Measurements from ENCODE around the gene FOXJ1. TPM values are rescaled to one million over a fixed set of nuclear protein-coding genes. Genes with fewer than 3 reads are reported as not detected.

FOXJ1 gene
- total and polyA plus RNA-seq, 2 of the 13 experiments (the other 11 are each of a cell fraction or from before 2014, with no cell fraction given): 0.98 to 1.6 TPM

DNA sequence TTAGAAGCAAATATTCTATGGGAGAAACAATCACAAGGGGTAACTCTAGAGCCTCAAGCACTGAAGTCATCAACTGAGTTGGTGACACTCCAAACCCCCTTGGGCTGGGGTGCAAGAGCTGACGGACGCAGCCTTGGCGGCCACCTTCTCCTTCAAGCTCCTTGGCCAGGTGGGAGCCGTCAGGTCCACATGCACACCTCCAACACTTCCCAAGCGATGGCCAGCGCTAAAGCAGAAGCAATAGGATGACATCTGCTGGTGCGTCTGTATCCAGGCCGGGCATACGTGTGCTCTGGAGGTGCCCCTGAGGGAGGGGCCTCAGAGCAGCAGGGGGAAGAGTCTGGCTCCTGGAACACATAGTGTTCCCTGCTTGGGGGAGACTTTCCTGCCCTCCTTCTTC is 12.2 kb upstream of the FOXJ1 start (continued):
- TF ChIP-seq, protein P1, sequence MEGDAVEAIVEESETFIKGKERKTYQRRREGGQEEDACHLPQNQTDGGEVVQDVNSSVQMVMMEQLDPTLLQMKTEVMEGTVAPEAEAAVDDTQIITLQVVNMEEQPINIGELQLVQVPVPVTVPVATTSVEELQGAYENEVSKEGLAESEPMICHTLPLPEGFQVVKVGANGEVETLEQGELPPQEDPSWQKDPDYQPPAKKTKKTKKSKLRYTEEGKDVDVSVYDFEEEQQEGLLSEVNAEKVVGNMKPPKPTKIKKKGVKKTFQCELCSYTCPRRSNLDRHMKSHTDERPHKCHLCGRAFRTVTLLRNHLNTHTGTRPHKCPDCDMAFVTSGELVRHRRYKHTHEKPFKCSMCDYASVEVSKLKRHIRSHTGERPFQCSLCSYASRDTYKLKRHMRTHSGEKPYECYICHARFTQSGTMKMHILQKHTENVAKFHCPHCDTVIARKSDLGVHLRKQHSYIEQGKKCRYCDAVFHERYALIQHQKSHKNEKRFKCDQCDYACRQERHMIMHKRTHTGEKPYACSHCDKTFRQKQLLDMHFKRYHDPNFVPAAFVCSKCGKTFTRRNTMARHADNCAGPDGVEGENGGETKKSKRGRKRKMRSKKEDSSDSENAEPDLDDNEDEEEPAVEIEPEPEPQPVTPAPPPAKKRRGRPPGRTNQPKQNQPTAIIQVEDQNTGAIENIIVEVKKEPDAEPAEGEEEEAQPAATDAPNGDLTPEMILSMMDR (CRISPR knock-in tag; IDR thresholded peaks at IDR 0.05): peak; percentile 48
- 0 out of 2 replicates have a peak, but pooled peaks have one; percentile 29 for TF ChIP-seq ZNF768 (CRISPR knock-in tag; IDR thresholded peaks at IDR 0.05)
- no peak for TF ChIP-seq PTBP1 (IDR thresholded peaks at IDR 0.05; ENCODE audit: low read depth, low read length, poor library complexity, severe bottlenecking)
- TF ChIP-seq, protein P2, sequence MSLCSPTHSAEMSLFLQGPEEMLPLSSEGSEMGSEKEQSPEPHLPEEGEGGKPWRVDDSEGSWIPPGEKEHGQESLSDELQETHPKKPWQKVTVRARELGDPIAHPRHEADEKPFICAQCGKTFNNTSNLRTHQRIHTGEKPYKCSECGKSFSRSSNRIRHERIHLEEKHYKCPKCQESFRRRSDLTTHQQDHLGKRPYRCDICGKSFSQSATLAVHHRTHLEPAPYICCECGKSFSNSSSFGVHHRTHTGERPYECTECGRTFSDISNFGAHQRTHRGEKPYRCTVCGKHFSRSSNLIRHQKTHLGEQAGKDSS (CRISPR knock-in tag; IDR thresholded peaks at IDR 0.05; ENCODE audit: borderline replicate concordance, low read depth): 0 out of 2 replicates have a peak, but pooled peaks have one; percentile 8
- no peak for TF ChIP-seq RAD51 (IDR thresholded peaks at IDR 0.05; ENCODE audit: borderline replicate concordance)
- 0 out of 2 replicates have a peak, but pooled peaks have one; percentile 2 for TF ChIP-seq SAP130 (CRISPR knock-in tag; IDR thresholded peaks at IDR 0.05; ENCODE audit: low read depth)
- TF ChIP-seq ZFP36L2 (CRISPR knock-in tag; IDR thresholded peaks at IDR 0.05): no peak
- no peak for TF ChIP-seq RBM22 (optimal IDR thresholded peaks at IDR 0.05; ENCODE audit: low read length)

DNA sequence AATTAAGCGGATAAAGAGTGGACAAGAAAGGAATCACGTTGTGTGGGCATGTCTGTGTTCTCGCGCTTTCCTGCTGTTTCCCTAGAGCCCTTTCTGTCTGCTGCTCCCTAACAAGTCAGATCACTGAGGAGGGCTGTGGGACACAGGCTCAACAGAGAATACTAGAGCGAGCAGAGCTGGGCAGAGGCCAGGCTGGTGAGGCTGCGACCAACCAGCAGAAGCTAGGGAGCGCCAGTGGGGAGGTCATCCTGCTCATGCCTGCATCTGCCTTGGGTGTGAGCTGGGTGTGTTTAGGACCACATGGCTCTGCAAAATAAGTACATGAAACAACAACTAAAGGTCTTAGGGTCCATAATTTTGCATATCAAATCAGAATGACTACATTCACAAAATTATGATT is 11.5 kb upstream of the FOXJ1 start:
- Histone ChIP-seq H2AFZ (ENCODE audit: low read length) (no peak overlapping the region), H3K27ac (ENCODE audit: extremely low read length, insufficient read depth, low read length) (no peak overlapping the region), H3K4me1 (ENCODE audit: insufficient read depth, low read length) (peaks cover 11% of the 10 kb centered on the region), H3K9ac (ENCODE audit: insufficient read depth, low read depth, low read length) (no peak overlapping the region), H3K36me3 (replicated peaks in 1 of 2; ENCODE audit: control insufficient read depth in 1 of 2, insufficient read depth in 2 of 2, low read length in 2 of 2) (no peaks in the 10 kb centered on the region), H3K79me2 (ENCODE audit: insufficient read depth, low read length) (no peaks in the 10 kb centered on the region), H3K4me2 (ENCODE audit: low read depth, low read length) (no peak overlapping the region), H3K4me3 (replicated peaks in 1 of 3; ENCODE audit: insufficient read depth in 1 of 3, low read depth in 2 of 3, low read length in 3 of 3) (no peak overlapping the region), H4K20me1 (ENCODE audit: insufficient read depth, low read length) (no peaks in the 10 kb centered on the region), H3K27me3 (ENCODE audit: control insufficient read depth in 1 of 2, insufficient read depth in 2 of 2, low read length in 2 of 2) (peaks cover 0 to 17% of the 10 kb centered on the region in 2 experiments; a peak in 3 of 5 replicates), H3K9me3 (ENCODE audit: low read length) (no peaks in the 10 kb centered on the region)
- no peak for ATAC-seq
- 71% methylated on average over 7 of the region's 7 CpGs for WGBS (ENCODE audit: low lambda C conversion rate)
- ChIA-PET CTCF (ENCODE audit: low intra/inter-chr PET ratio, low total read pairs) (interaction anchor here (1.2 to 4.1 kb wide), 2 partner anchors 31 to 126 kb away, joined by 4 to 20 read pairs; no protein-coding TSS in a partner anchor), POLR2A (interaction anchor here (0.8 kb wide), 1 partner anchor 20 kb away, joined by 3 read pairs; no protein-coding TSS in a partner anchor)
- no TSS peak for BruUV-seq (replicated peaks)
- no peak for FAIRE-seq
- intact Hi-C loops (cut with micrococcal nuclease; ENCODE audit: unreplicated experiment): no loop called here
- in situ Hi-C loops (cut with HindIII; ENCODE audit: extremely low pct_ligation_motif_present, low pct_unique_long_range_greater_than_20kb): no loop called here
- no peak for DNase-seq (ENCODE audit: low spot score)
- TF ChIP-seq, protein P3, sequence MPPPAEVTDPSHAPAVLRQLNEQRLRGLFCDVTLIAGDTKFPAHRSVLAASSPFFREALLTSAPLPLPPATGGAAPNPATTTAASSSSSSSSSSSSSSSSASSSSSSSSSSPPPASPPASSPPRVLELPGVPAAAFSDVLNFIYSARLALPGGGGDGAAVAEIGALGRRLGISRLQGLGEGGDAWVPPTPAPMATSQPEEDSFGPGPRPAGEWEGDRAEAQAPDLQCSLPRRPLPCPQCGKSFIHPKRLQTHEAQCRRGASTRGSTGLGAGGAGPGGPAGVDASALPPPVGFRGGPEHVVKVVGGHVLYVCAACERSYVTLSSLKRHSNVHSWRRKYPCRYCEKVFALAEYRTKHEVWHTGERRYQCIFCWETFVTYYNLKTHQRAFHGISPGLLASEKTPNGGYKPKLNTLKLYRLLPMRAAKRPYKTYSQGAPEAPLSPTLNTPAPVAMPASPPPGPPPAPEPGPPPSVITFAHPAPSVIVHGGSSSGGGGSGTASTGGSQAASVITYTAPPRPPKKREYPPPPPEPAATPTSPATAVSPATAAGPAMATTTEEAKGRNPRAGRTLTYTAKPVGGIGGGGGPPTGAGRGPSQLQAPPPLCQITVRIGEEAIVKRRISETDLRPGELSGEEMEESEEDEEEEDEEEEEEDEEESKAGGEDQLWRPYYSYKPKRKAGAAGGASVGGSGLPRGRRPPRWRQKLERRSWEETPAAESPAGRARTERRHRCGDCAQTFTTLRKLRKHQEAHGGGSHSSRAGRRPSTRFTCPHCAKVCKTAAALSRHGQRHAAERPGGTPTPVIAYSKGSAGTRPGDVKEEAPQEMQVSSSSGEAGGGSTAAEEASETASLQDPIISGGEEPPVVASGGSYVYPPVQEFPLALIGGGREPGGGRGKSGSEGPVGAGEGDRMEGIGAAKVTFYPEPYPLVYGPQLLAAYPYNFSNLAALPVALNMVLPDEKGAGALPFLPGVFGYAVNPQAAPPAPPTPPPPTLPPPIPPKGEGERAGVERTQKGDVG (CRISPR knock-in tag; IDR thresholded peaks at IDR 0.05; ENCODE audit: borderline replicate concordance): no peak
- TF ChIP-seq STAG1 (CRISPR knock-in tag; IDR thresholded peaks at IDR 0.05) (peak; percentile 29; the same call in 1 of the 2 replicates), BCL6 (CRISPR knock-in tag; IDR thresholded peaks at IDR 0.05) (no peak), XBP1 (CRISPR knock-in tag; IDR thresholded peaks at IDR 0.05) (no peak), NCOR1 (IDR thresholded peaks at IDR 0.05; ENCODE audit: borderline replicate concordance, low read length) (no peak)
- TF ChIP-seq, protein P1 (CRISPR knock-in tag; IDR thresholded peaks at IDR 0.05): peak; percentile 44
